Measurements from ENCODE around the gene SRGAP2B.
"Not testable (repeated sequence)": the region's sequence is repeated elsewhere in the genome, so short reads cannot be mapped to it uniquely, and the experiment has no call there.

GRCh38 chr1:145115587-145116493 is 20.7 kb upstream of the SRGAP2B start:
- TF ChIP-seq CTCF (conservative IDR thresholded peaks at IDR 0.05; ENCODE audit: low read depth, low read length); USF2 (IDR thresholded peaks at IDR 0.05; ENCODE audit: low read depth, low read length); POLR2A (IDR thresholded peaks at IDR 0.05; ENCODE audit: low read depth, low read length); NFE2L2 (IDR thresholded peaks at IDR 0.05; ENCODE audit: low read depth, low read length): not testable (repeated sequence)
